Measurements from ENCODE around the gene MACF1. TPM values are rescaled to one million over a fixed set of nuclear protein-coding genes. Genes with fewer than 3 reads are reported as not detected.
"Not testable (repeated sequence)": the region's sequence is repeated elsewhere in the genome, so short reads cannot be mapped to it uniquely, and the experiment has no call there.

MACF1 gene
- total and polyA plus RNA-seq, 7 donors, result 38.9 to 162 (median 71.4) TPM

DNA sequence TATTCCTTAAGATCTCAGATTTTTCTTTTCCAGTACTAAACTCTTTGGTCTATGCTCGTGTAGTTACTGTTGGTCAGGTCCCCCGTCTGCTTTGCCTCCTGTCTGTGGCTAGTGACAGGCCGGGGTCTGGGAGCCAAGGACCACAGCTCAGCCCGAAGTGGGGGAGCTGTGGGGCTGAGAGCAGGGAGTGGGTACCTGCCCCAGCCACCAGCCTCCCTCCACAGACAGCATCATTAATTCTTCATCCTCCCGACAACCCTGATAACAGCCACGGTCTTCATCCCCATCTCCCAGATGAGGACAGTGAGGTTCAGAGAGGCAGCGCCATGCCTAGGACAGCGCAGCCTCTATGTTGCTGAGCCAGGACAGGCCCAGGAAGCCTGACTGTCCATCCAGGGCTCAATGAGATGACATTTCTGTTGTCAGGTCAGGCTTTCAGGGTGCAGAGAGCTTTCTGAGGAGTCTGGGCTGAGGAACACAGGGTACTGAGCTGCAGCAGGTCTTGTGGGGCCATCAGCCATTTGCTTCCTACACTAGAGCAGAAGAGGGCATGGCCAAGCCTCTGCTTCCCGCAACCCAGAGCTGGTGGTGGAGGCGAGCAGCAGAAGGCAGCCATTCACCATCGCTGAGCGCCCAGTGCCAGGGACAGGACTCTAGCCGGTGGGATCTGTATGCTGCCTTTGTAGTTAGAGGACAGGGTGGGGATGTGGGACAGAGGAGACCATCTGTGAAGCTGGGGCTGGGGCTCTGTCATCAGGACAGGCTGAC lies 288.7 kb downstream of the MACF1 start:
- H3K27me3 ChIP-seq (ENCODE audit: insufficient read depth in 3 of 3, low read length in 2 of 3), result peaks cover 0 to 23% (median 15%) of the 10 kb centered on the region in 3 donors
- H3K4me1 ChIP-seq; ATAC-seq; H3K9me3 ChIP-seq; H3K27ac ChIP-seq; DNase-seq; H3K36me3 ChIP-seq (ENCODE audit: insufficient read depth in 1 of 2, low read depth in 1 of 2); intact Hi-C loops (cut with DNase I); H3K4me3 ChIP-seq: not testable (repeated sequence)
- WGBS, 3 donors, result 83 to 92% (median 88%) methylated on average over 13 of the region's 13 CpGs

DNA sequence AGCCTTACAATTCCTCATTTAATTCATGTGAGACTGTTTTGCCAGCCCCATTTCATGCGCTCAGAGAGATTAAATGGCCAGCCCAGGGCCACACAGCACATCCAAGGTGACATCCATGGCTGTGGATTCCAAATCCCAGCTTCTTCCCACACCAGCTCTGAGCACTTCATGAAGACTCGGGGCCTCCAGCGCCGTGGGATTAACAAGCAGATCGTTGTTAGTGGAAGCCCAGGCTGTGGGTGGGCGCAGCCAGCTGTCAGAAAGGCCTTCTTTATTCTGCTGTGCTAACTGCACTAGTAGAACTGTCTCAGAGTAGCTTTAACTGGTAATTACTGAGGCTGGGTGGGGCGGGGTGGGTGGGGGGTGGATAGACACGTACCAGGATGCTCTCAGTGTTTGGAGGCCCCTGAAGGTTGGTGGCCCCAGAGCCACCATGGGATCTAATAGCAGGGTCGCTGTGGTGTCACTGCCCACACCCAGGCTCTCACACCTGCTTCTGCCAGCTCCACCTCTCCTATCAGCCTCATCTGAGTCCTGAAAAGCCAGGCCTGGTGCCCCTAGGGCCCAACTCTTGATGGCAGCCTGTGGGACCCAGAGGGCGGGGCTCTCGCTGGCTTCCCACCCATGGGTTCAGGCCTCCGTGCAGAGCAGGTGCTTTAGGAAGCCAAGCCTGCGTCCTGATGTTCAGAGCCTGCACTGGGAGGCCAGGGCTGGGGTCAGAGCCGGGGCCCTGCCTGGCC lies 290.3 kb downstream of the MACF1 start:
- DNase-seq (no peak), ATAC-seq (no peak)
- Histone ChIP-seq H3K4me1 (peaks cover 4% of the 10 kb centered on the region), H3K27ac (no peak overlapping the region), H3K4me3 (no peak overlapping the region), H3K27me3 (ENCODE audit: insufficient read depth in 3 of 3, low read length in 2 of 3) (peaks cover 0 to 23% (median 15%) of the 10 kb centered on the region in 3 donors), H3K9me3 (no peaks in the 10 kb centered on the region), H3K36me3 (ENCODE audit: insufficient read depth in 1 of 2, low read depth in 1 of 2) (no peaks in the 10 kb centered on the region)
- 79 to 85% (median 85%) methylated on average over 12 to 13 of the region's 14 CpGs for WGBS, 3 donors
- TF ChIP-seq, protein P1, sequence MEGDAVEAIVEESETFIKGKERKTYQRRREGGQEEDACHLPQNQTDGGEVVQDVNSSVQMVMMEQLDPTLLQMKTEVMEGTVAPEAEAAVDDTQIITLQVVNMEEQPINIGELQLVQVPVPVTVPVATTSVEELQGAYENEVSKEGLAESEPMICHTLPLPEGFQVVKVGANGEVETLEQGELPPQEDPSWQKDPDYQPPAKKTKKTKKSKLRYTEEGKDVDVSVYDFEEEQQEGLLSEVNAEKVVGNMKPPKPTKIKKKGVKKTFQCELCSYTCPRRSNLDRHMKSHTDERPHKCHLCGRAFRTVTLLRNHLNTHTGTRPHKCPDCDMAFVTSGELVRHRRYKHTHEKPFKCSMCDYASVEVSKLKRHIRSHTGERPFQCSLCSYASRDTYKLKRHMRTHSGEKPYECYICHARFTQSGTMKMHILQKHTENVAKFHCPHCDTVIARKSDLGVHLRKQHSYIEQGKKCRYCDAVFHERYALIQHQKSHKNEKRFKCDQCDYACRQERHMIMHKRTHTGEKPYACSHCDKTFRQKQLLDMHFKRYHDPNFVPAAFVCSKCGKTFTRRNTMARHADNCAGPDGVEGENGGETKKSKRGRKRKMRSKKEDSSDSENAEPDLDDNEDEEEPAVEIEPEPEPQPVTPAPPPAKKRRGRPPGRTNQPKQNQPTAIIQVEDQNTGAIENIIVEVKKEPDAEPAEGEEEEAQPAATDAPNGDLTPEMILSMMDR (IDR thresholded peaks at IDR 0.05), result no peak
- intact Hi-C loops (cut with DNase I), result no loop called here

DNA sequence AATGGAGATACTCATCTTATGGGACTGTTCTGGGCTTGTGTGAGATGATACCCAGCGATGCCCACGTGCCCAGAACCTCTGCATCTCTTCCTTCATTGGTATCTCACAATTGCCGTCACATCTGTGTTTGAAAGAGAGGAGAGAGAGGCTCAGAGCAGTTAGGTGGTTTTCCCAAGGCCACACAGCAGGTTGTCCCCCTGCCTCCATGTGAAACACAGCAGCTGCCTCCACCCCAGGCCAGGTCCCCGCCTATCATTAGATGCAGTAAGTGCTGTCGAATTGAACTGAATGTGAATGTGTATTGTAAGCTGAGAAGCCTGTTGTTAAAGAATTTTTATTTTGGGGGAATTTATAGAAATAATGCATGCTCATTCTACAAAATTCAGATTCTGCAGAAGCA lies 292.0 kb downstream of the MACF1 start:
- H3K4me3 ChIP-seq; H3K36me3 ChIP-seq (ENCODE audit: insufficient read depth in 1 of 2, low read depth in 1 of 2); ATAC-seq; H3K27me3 ChIP-seq (ENCODE audit: insufficient read depth in 3 of 3, low read length in 2 of 3); intact Hi-C loops (cut with DNase I); H3K27ac ChIP-seq; H3K9me3 ChIP-seq; H3K4me1 ChIP-seq; DNase-seq: not testable (repeated sequence)
- WGBS, 3 donors, result 90 to 92% (median 90%) methylated on average over 5 of the region's 5 CpGs

DNA sequence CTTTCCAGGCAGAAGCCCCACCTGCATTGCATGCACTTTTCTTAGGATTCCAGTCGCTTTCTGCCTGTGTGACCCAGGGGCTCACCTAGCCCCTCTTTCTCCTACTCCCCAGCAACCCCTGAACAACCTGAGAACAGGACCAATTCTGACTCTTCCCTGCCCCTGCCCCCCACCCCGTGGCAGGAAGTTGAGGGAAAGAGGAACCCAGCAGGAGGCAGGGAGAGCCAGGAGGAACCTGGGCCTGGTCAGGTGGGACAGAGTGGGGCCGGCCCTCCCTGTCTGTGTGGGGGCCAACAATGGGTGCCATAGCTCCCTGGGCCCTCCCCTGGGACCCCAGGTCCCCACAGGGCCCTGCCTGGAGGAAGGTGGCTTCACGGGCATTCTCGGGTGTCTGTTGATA lies 293.1 kb downstream of the MACF1 start:
- Histone ChIP-seq H3K4me3 (no peak overlapping the region), H3K36me3 (ENCODE audit: insufficient read depth in 1 of 2, low read depth in 1 of 2) (no peaks in the 10 kb centered on the region), H3K27ac (no peak overlapping the region), H3K4me1 (no peaks in the 10 kb centered on the region), H3K9me3 (no peaks in the 10 kb centered on the region), H3K27me3 (ENCODE audit: insufficient read depth in 3 of 3, low read length in 2 of 3) (peaks cover 0 to 4% (median 2%) of the 10 kb centered on the region in 3 donors)
- TF ChIP-seq, protein P1 (IDR thresholded peaks at IDR 0.05), result no peak
- ATAC-seq (no peak), DNase-seq (no peak)
- intact Hi-C loops (cut with DNase I), result no loop called here
- WGBS, 3 donors, result 59 to 79% (median 75%) methylated on average over 3 to 5 of the region's 5 CpGs

DNA sequence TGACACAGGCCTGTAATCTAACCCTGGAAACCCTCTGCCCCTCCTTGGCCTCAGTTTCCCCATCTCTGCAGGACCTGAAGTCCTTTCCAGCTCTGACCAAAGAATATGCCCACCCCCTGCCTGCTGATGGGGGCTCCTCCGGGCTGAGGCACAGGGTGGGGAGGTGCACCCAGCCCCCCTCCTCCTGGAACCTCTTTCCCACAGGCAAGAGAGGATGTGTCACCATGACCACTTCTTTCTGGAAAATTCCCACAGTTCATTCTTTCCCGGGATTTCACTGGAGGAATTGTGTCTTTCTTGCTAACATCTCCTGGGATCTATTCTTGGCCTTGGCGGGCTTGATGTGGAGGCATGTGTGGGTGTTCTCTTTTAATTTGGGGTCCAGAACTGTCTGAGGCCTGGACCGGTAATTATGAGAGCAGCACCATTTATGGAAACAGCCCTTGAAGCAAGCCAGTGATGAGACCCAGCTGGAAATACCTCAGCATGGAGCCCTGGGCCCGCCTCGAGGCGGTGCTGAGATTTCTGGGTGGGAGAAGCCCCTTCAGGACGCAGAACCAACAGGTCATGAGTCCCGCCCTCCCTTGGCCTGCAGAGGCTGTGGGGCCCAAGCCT lies 293.7 kb downstream of the MACF1 start:
- DNase-seq; intact Hi-C loops (cut with DNase I); H3K4me3 ChIP-seq; H3K36me3 ChIP-seq (ENCODE audit: insufficient read depth in 1 of 2, low read depth in 1 of 2); H3K27ac ChIP-seq; H3K27me3 ChIP-seq (ENCODE audit: insufficient read depth in 3 of 3, low read length in 2 of 3); ATAC-seq; H3K9me3 ChIP-seq; H3K4me1 ChIP-seq: not testable (repeated sequence)
- 76 to 87% (median 85%) methylated on average over 7 to 8 of the region's 9 CpGs for WGBS, 3 donors

DNA sequence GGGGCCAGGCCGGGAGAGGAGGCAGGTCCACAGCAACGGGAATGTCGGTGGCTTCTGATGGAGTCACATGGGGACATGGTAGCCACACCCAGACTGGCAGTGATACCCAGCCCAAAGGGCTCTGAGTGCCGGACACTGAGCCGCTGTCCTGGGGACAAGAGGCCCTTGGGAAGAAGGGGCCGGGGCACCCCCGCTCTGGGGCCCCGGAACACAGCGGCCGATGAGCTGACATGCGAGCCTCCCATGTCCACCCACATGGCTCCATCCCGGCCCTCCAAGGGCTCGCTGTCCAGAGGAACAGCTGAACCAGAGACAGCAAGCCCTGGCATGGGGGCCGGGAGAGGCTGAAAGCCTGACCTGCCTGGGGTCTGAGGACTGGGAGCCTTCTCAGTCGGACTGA lies 294.3 kb downstream of the MACF1 start:
- H3K36me3 ChIP-seq (ENCODE audit: insufficient read depth in 1 of 2, low read depth in 1 of 2); H3K27ac ChIP-seq; H3K9me3 ChIP-seq; H3K4me1 ChIP-seq; H3K27me3 ChIP-seq (ENCODE audit: insufficient read depth in 3 of 3, low read length in 2 of 3); DNase-seq; H3K4me3 ChIP-seq; intact Hi-C loops (cut with DNase I); ATAC-seq: not testable (repeated sequence)
- WGBS, 3 donors, result 91 to 93% (median 91%) methylated on average over 10 to 12 of the region's 15 CpGs
